ENCODE data around the gene RAC3. TPM values are rescaled to one million over a fixed set of nuclear protein-coding genes. Genes with fewer than 3 reads are reported as not detected.

RAC3 gene
- total and polyA plus RNA-seq, 9 of the 15 experiments (the other 6 are each of a cell fraction or from before 2014, with no cell fraction given) = 0.23 to 292 (median 118) TPM

- in situ Hi-C loops (cut with MboI) (no loop called here), intact Hi-C loops (cut with micrococcal nuclease) (no loop called here)
- no peak for ATAC-seq
- Histone ChIP-seq H3K4me3 (no peak overlapping the region), H2AFZ (ENCODE audit: low read depth, low read length) (no peak overlapping the region), H3K9me1 (ENCODE audit: control insufficient read depth, insufficient read depth, low read length) (no peaks in the 10 kb centered on the region), H3K27ac (ENCODE audit: extremely low read depth, low read depth, low read length) (no peak overlapping the region), H3K27me3 (ENCODE audit: control insufficient read depth in 2 of 2, insufficient read depth in 2 of 2, low read length in 2 of 2) (no peaks in the 10 kb centered on the region), H3K4me2 (ENCODE audit: insufficient read depth, low read length) (no peak overlapping the region), H4K20me1 (replicated peaks; ENCODE audit: control insufficient read depth, insufficient read depth, low read length) (peaks cover 7% of the 10 kb centered on the region), H3K9ac (ENCODE audit: insufficient read depth in 1 of 2, low read depth in 2 of 2, low read length in 2 of 2) (no peak overlapping the region; a peak in 1 of 4 replicates), H3K36me3 (ENCODE audit: control insufficient read depth, insufficient read depth, low read length) (peaks cover 94% of the 10 kb centered on the region; the same call in 2 of the 3 replicates), H3K4me1 (replicated peaks in 1 of 2; ENCODE audit: control insufficient read depth in 2 of 2, insufficient read depth in 2 of 2, low read length in 2 of 2) (peaks cover 3 to 90% of the 10 kb centered on the region in 2 experiments; a peak in 3 of 5 replicates), H3K79me2 (ENCODE audit: control insufficient read depth, insufficient read depth, low read length) (peaks cover 18% of the 10 kb centered on the region), H3K9me3 (replicated peaks; ENCODE audit: control insufficient read depth, insufficient read depth, low read depth, low read length) (no peaks in the 10 kb centered on the region)
- WGBS (ENCODE audit: insufficient coverage, low coverage, missing lambda C conversion rate) = 85% methylated on average over 11 of the region's 16 CpGs
- ChIA-PET POLR2A (interaction anchor here (0.6 to 2.5 kb wide), 11 partner anchors 10 to 275 kb away, joined by 3 to 11 read pairs (median 4); partner anchors contain the start of gene DCXR), CTCF (ENCODE audit: low intra/inter-chr PET ratio) (no interaction called here)
- TF ChIP-seq TAF15 (IDR thresholded peaks at IDR 0.05; ENCODE audit: low read depth, low read length) (0 out of 2 replicates have a peak, but pooled peaks have one; percentile 34), GABPB2 (CRISPR knock-in tag; conservative IDR thresholded peaks at IDR 0.05) (no peak), GTF2B (IDR thresholded peaks at IDR 0.05; ENCODE audit: extremely low read depth, insufficient read length) (no peak), ELF2 (CRISPR knock-in tag; IDR thresholded peaks at IDR 0.05) (no peak), MXD1 (CRISPR knock-in tag; IDR thresholded peaks at IDR 0.05; ENCODE audit: borderline replicate concordance, poor library complexity, severe bottlenecking) (no peak), ZBTB33 (CRISPR knock-in tag; IDR thresholded peaks at IDR 0.05) (0 out of 2 replicates have a peak, but pooled peaks have one; percentile 26), ZNF668 (CRISPR knock-in tag; IDR thresholded peaks at IDR 0.05) (no peak), RBFOX2 (IDR thresholded peaks at IDR 0.05; ENCODE audit: low read depth, low read length) (peak; percentile 39), POLR2G (IDR thresholded peaks at IDR 0.05; ENCODE audit: low read depth, low read length) (peak; percentile 65; the same call in 1 of the 2 replicates)
- DNase-seq (ENCODE audit: extremely low read depth in 1 of 4, low spot score in 3 of 4) = no peak
- no TSS peak for BruUV-seq (replicated peaks)
- FAIRE-seq = no peak
Observed at GRCh38 chr17:82060001-82060380, 28.5 kb downstream of the RAC3 start.

Data from K562 (cell line).